B cell (primary cell): ENCODE measurements around the gene MOGAT3. TPM values are rescaled to one million over a fixed set of nuclear protein-coding genes. Genes with fewer than 3 reads are reported as not detected.

Experiments used
- ATAC-seq: fragments of 200-7000 bp; cut with Tn5 transposase; one replicate; pipeline ENCODE4 v1.10.0; 2021; ENCODE audit warnings: low read depth, mild to moderate bottlenecking, moderate number of reproducible peaks, moderate library complexity
- CTCF ChIA-PET: fragments of 350-600 bp; sonication (Branson Sonifier 250); formaldehyde crosslinking; loops from one replicate; lab custom pipeline; 2021; ENCODE audit warnings: antibody characterized with exemption, inconsistent platforms; lab: Charles Lee
- POLR2A ChIA-PET: fragments of 350-600 bp; sonication (Branson Sonifier 250); formaldehyde crosslinking; loops from one replicate; lab custom pipeline; 2021; ENCODE audit warnings: antibody characterized with exemption; lab: Charles Lee
- DNase-seq: peaks from one replicate; pipeline ENCODE4 v3.0.0; 2013
- H2AFZ ChIP-seq: 2 replicates; pipeline ENCODE4 v1.6.1; 2012; ENCODE audit warnings: mild to moderate bottlenecking, low read depth, low read length; ENCODE audit not compliant: insufficient read depth, poor library complexity, severe bottlenecking
- H3K27ac ChIP-seq, 2 donors: 1 replicate in 1 of 2; 2 replicates in 1 of 2; pipeline ENCODE4 v1.5.1; 2012 to 2013; ENCODE audit warnings: low read length in 2 of 2, mild to moderate bottlenecking in 2 of 2, moderate library complexity in 1 of 2
- H3K27me3 ChIP-seq, 4 experiments: fragments of 200-600 bp in 1 of 4; sonication (generic) in 1 of 4; replicated peaks in 1 of 4; 1 replicate in 2 of 4; 2 replicates in 2 of 4; pipeline versions ENCODE4 v1.6.1 to v1.7.0; 2013 to 2016; ENCODE audit warnings: low read length in 3 of 4, mild to moderate bottlenecking in 2 of 4, mixed read lengths in 1 of 4, moderate library complexity in 1 of 4; ENCODE audit not compliant: insufficient read depth in 4 of 4, control insufficient read depth in 3 of 4; ENCODE audit errors: control extremely low read depth in 1 of 4
- H3K36me3 ChIP-seq, 2 experiments: replicated peaks in 1 of 2; 1 replicate in 1 of 2; 2 replicates in 1 of 2; pipeline versions ENCODE4 v1.6.1 to v1.7.1; 2013; ENCODE audit warnings: low read length in 1 of 2; ENCODE audit not compliant: insufficient read depth in 2 of 2, control insufficient read depth in 1 of 2; ENCODE audit errors: control extremely low read depth in 1 of 2, extremely low read depth in 1 of 2
- H3K4me1 ChIP-seq, 2 donors: fragments of 200-600 bp in 1 of 2; sonication (generic) in 1 of 2; 1 replicate in 1 of 2; 2 replicates in 1 of 2; pipeline versions ENCODE4 v1.5.1 to v1.6.1; 2013 to 2017; ENCODE audit warnings: low read length in 2 of 2; ENCODE audit not compliant: control insufficient read depth in 2 of 2, insufficient read depth in 2 of 2
- H3K4me2 ChIP-seq: replicated peaks from 2 replicates; pipeline ENCODE3; 2012; ENCODE audit warnings: mild to moderate bottlenecking, low read depth, low read length; ENCODE audit not compliant: poor library complexity, severe bottlenecking
- H3K4me3 ChIP-seq, 5 experiments: fragments of 200-600 bp in 1 of 5; sonication (generic) in 1 of 5; 1 replicate in 3 of 5; 2 replicates in 2 of 5; pipeline versions ENCODE4 v1.5.1 to v1.7.0; 2011 to 2016; ENCODE audit warnings: low read length in 4 of 5, mild to moderate bottlenecking in 4 of 5, low read depth in 2 of 5, control low read depth in 1 of 5, moderate library complexity in 1 of 5; ENCODE audit not compliant: insufficient read depth in 1 of 5; ENCODE audit errors: control extremely low read depth in 1 of 5, extremely low read depth in 1 of 5
- H3K79me2 ChIP-seq: fragments of 200-600 bp; sonication (generic); one replicate; pipeline ENCODE4 v1.6.0; 2016; ENCODE audit warnings: low read length; ENCODE audit not compliant: control insufficient read depth, insufficient read depth
- H3K9ac ChIP-seq: fragments of 200-600 bp; sonication (generic); 2 replicates; pipeline ENCODE4 v1.6.1; 2017; ENCODE audit warnings: mild to moderate bottlenecking, low read length, moderate library complexity
- H3K9me3 ChIP-seq, 3 donors: one replicate each; pipeline versions ENCODE4 v1.6.1 to v1.7.1; 2013; ENCODE audit warnings: low read length in 2 of 3; ENCODE audit not compliant: control insufficient read depth in 2 of 3, insufficient read depth in 1 of 3; ENCODE audit errors: control extremely low read depth in 1 of 3
- H4K20me1 ChIP-seq: 2 replicates; pipeline ENCODE4 v1.6.0; 2012; ENCODE audit warnings: mild to moderate bottlenecking, low read length; ENCODE audit not compliant: insufficient read depth, control insufficient read depth, poor library complexity, severe bottlenecking
- H3K27ac Mint-ChIP-seq: one replicate; pipeline ENCODE4 v1.8.0; 2021; ENCODE audit warnings: mixed read lengths
- H3K27me3 Mint-ChIP-seq: one replicate; pipeline ENCODE4 v1.8.0; 2021; ENCODE audit warnings: mixed read lengths
- H3K4me1 Mint-ChIP-seq: one replicate; pipeline ENCODE4 v1.8.0; 2021; ENCODE audit warnings: mixed read lengths
- H3K4me3 Mint-ChIP-seq: one replicate; pipeline ENCODE4 v1.8.0; 2021; ENCODE audit warnings: mixed read lengths
- H3K9me3 Mint-ChIP-seq: one replicate; pipeline ENCODE4 v1.8.0; 2022; ENCODE audit warnings: mixed read lengths; ENCODE audit not compliant: insufficient read depth
- CTCF ChIP-seq: fragments of 200-600 bp; IDR thresholded peaks from one replicate; pipeline ENCODE4 v1.8.0; 2022; ENCODE audit warnings: antibody characterized with exemption, mild to moderate bottlenecking
- EZH2 ChIP-seq: IDR thresholded peaks from 2 replicates; pipeline ENCODE4 v1.6.1; 2012; ENCODE audit warnings: borderline replicate concordance, low read depth, mild to moderate bottlenecking, moderate library complexity, low read length; ENCODE audit not compliant: insufficient read depth, poor library complexity, severe bottlenecking
- WGBS: methylation state at CpG from one replicate; pipeline ENCODE4 v1.1.5; 2013; ENCODE audit warnings: missing lambda C conversion rate; ENCODE audit not compliant: insufficient coverage; 5-methylcytosine and 5-hydroxymethylcytosine counted together
- intact Hi-C: fragments of 100-400 bp; cut with micrococcal nuclease; formaldehyde crosslinking; loops from one replicate; pipeline ENCODE4 v1.10.0; 2022
- polyA plus RNA-seq: library from polyadenylated mRNA; depleted of rRNA; stranded (reverse); fragments of >200 nt; gene quantifications from 2 replicates; pipeline ENCODE4 v1.2.3, GENCODE V29; 2012
- total RNA-seq, 2 donors: library from RNA; stranded (reverse); fragments of 120-200 nt in 1 of 2; gene quantifications; 1 replicate in 1 of 2; 2 replicates in 1 of 2; pipeline versions ENCODE4 v1.2.3 to v1.2.4, GENCODE V29; 2013 to 2022

Gene MOGAT3
- total and polyA plus RNA-seq, 2 donors (not counting 1 experiment from before 2014, with no cell fraction given), result not detected

- ChIA-PET POLR2A (interaction anchor here (0.7 kb wide), 1 partner anchor 47 kb away, joined by 4 read pairs; no protein-coding TSS in a partner anchor), CTCF (interaction anchor here (0.7 to 6.6 kb wide), 3 partner anchors 11 to 882 kb away, joined by 3 to 129 read pairs (median 4); no protein-coding TSS in a partner anchor)
- Histone ChIP-seq H3K27ac (no peak overlapping the region), H3K36me3 (no peaks in the 10 kb centered on the region), H3K4me2 (no peak overlapping the region), H3K4me3 (no peak overlapping the region), H3K79me2 (no peaks in the 10 kb centered on the region), H3K9ac (no peak overlapping the region), H2AFZ (no peak overlapping the region), H4K20me1 (no peaks in the 10 kb centered on the region), H3K4me1 (no peaks in the 10 kb centered on the region), H3K9me3 (peaks cover 0 to 4% (median 0%) of the 10 kb centered on the region in 3 donors), H3K27me3 (peaks cover 0 to 2% (median 0%) of the 10 kb centered on the region in 4 experiments)
- WGBS, result 88% methylated on average over 6 of the region's 8 CpGs
- Mint-ChIP-seq H3K4me3 (no peak overlapping the region), H3K27me3 (peaks cover 16% of the 10 kb centered on the region), H3K9me3 (no peaks in the 10 kb centered on the region), H3K27ac (no peak overlapping the region), H3K4me1 (peaks cover 2% of the 10 kb centered on the region)
- TF ChIP-seq EZH2, result no peak
- TF ChIP-seq CTCF, result no peak
- intact Hi-C loops, result no loop called here
- DNase-seq, result no peak
- ATAC-seq, result no peak
Measured at GRCh38 chr7:101189109-101189508, 11.7 kb downstream of the MOGAT3 start.

- no peak for TF ChIP-seq CTCF
- no peak for TF ChIP-seq EZH2
- H3K4me3 Mint-ChIP-seq, result no peak overlapping the region
- intact Hi-C loops, result no loop called here
- H3K4me3 ChIP-seq, result no peak overlapping the region
- no peaks in the 10 kb centered on the region for H3K9me3 Mint-ChIP-seq
- H2AFZ ChIP-seq, result no peak overlapping the region
- no peak overlapping the region for H3K27ac ChIP-seq
- H3K27me3 Mint-ChIP-seq, result peaks cover 26% of the 10 kb centered on the region
- H3K4me1 ChIP-seq, result no peaks in the 10 kb centered on the region
- CTCF ChIA-PET, result interaction anchor here (0.9 to 1.7 kb wide), 3 partner anchors 30 to 57 kb away, joined by 3 to 5 read pairs (median 3); partner anchors contain the start of gene PLOD3
- no peak overlapping the region for H3K27ac Mint-ChIP-seq
- H3K79me2 ChIP-seq, result no peaks in the 10 kb centered on the region
- no peak for DNase-seq
- POLR2A ChIA-PET, result interaction anchor here (0.7 to 1.5 kb wide), 2 partner anchors 12 to 58 kb away, joined by 6 to 7 read pairs; partner anchors contain the start of gene FIS1
- no peak overlapping the region for H3K9ac ChIP-seq
- no peaks in the 10 kb centered on the region for H4K20me1 ChIP-seq
- no peaks in the 10 kb centered on the region for H3K36me3 ChIP-seq
- peaks cover 4% of the 10 kb centered on the region for H3K4me1 Mint-ChIP-seq
- no peak overlapping the region for H3K4me2 ChIP-seq
- peaks cover 0 to 16% (median 5%) of the 10 kb centered on the region in 4 experiments for H3K27me3 ChIP-seq
- WGBS, result 64% methylated on average over 2 of the region's 4 CpGs
- no peak for ATAC-seq
- no peaks in the 10 kb centered on the region for H3K9me3 ChIP-seq
Measured at GRCh38 chr7:101186844-101187428, 13.9 kb downstream of the MOGAT3 start.
